A549 (cell line): ENCODE results near the gene TFAP2C.

Experiments
- BHLHE40 ChIP-seq: IDR thresholded peaks from 2 replicates; pipeline ENCODE4 v1.6.1; 2012; ENCODE audit warnings: low read depth, low read length, inconsistent platforms
- CTCF ChIP-seq: fragments of >200 bp; sonication (Bioruptor Twin); formaldehyde crosslinking; IDR thresholded peaks from 3 replicates; pipeline ENCODE4 v1.5.1; 2016
- EP300 ChIP-seq, 2 experiments: fragments of >200 bp; sonication (Bioruptor Twin); formaldehyde crosslinking; IDR thresholded peaks; 2 replicates in 1 of 2; 3 replicates in 1 of 2; pipeline ENCODE4 v1.6.1; 2016 to 2017
- GATA3 ChIP-seq: IDR thresholded peaks from 2 replicates; pipeline ENCODE4 v1.6.1; 2012; ENCODE audit warnings: borderline replicate concordance
- POLR2A ChIP-seq: IDR thresholded peaks from 2 replicates; pipeline ENCODE4 v1.6.1; 2012; ENCODE audit warnings: mild to moderate bottlenecking, low read length
- RAD21 ChIP-seq, 2 experiments: fragments of >200 bp in 1 of 2; sonication (Bioruptor Twin) in 1 of 2; formaldehyde crosslinking in 1 of 2; IDR thresholded peaks in 1 of 2; conservative IDR thresholded peaks in 1 of 2; 2 replicates in 1 of 2; 3 replicates in 1 of 2; pipeline ENCODE4 v1.6.1; 2012 to 2018; ENCODE audit warnings: inconsistent platforms in 1 of 2
- RCOR1 ChIP-seq: fragments of 150-350 bp; IDR thresholded peaks from 2 replicates; pipeline ENCODE4 v1.6.1; 2014; ENCODE audit warnings: antibody characterized with exemption, low read length, low read depth
- TF ChIP-seq, protein P1 (sequence below): IDR thresholded peaks from 2 replicates; pipeline ENCODE4 v1.6.1; 2012
- TF ChIP-seq, protein P2 (sequence below): fragments of 200-600 bp; sonication (generic); IDR thresholded peaks from 2 replicates; pipeline ENCODE4 v1.6.1; 2016; ENCODE audit warnings: antibody characterized with exemption, mild to moderate bottlenecking, moderate library complexity

- no peak for TF ChIP-seq EP300 (IDR thresholded peaks at IDR 0.05)
- TF ChIP-seq, protein P1, sequence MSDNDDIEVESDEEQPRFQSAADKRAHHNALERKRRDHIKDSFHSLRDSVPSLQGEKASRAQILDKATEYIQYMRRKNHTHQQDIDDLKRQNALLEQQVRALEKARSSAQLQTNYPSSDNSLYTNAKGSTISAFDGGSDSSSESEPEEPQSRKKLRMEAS, result no peak
- TF ChIP-seq CTCF, result no peak
- no peak for TF ChIP-seq RCOR1
- TF ChIP-seq BHLHE40, result no peak
- TF ChIP-seq, protein P2, sequence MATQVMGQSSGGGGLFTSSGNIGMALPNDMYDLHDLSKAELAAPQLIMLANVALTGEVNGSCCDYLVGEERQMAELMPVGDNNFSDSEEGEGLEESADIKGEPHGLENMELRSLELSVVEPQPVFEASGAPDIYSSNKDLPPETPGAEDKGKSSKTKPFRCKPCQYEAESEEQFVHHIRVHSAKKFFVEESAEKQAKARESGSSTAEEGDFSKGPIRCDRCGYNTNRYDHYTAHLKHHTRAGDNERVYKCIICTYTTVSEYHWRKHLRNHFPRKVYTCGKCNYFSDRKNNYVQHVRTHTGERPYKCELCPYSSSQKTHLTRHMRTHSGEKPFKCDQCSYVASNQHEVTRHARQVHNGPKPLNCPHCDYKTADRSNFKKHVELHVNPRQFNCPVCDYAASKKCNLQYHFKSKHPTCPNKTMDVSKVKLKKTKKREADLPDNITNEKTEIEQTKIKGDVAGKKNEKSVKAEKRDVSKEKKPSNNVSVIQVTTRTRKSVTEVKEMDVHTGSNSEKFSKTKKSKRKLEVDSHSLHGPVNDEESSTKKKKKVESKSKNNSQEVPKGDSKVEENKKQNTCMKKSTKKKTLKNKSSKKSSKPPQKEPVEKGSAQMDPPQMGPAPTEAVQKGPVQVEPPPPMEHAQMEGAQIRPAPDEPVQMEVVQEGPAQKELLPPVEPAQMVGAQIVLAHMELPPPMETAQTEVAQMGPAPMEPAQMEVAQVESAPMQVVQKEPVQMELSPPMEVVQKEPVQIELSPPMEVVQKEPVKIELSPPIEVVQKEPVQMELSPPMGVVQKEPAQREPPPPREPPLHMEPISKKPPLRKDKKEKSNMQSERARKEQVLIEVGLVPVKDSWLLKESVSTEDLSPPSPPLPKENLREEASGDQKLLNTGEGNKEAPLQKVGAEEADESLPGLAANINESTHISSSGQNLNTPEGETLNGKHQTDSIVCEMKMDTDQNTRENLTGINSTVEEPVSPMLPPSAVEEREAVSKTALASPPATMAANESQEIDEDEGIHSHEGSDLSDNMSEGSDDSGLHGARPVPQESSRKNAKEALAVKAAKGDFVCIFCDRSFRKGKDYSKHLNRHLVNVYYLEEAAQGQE, result no peak
- no peak for TF ChIP-seq GATA3
- no peak for TF ChIP-seq POLR2A
- no peak for TF ChIP-seq RAD21 (conservative IDR thresholded peaks at IDR 0.05 in 1 of 2, IDR thresholded peaks at IDR 0.05 in 1 of 2)
Measured at GRCh38 chr20:56673450-56673849, 44.3 kb downstream of the TFAP2C start.
